Duodenal mucosa (tissue), 2 donors: ENCODE data around the gene IGFBP5.

Experiments used
- H3K27ac ChIP-seq: one replicate; pipeline ENCODE4 v1.7.0; 2013; ENCODE audit warnings: low read depth, low read length
- H3K27me3 ChIP-seq, 2 donors: one replicate each; pipeline ENCODE4 v1.7.0; 2013; ENCODE audit warnings: low read length in 2 of 2, control low read depth in 1 of 2; ENCODE audit not compliant: insufficient read depth in 2 of 2, control insufficient read depth in 1 of 2
- H3K36me3 ChIP-seq, 2 donors: one replicate each; pipeline ENCODE4 v1.7.0; 2013; ENCODE audit warnings: low read length in 2 of 2, control low read depth in 1 of 2; ENCODE audit not compliant: insufficient read depth in 2 of 2, control insufficient read depth in 1 of 2
- H3K4me1 ChIP-seq, 2 donors: one replicate each; pipeline ENCODE4 v1.7.0; 2013; ENCODE audit warnings: low read length in 2 of 2, control low read depth in 1 of 2; ENCODE audit not compliant: insufficient read depth in 2 of 2, control insufficient read depth in 1 of 2
- H3K4me3 ChIP-seq, 2 donors: one replicate each; pipeline ENCODE4 v1.7.0; 2013; ENCODE audit warnings: low read length in 2 of 2, low read depth in 1 of 2
- H3K9ac ChIP-seq, 2 donors: one replicate each; pipeline ENCODE4 v1.7.0; 2013; ENCODE audit warnings: low read length in 2 of 2, low read depth in 1 of 2
- H3K9me3 ChIP-seq, 2 donors: one replicate each; pipeline ENCODE4 v1.7.0; 2013; ENCODE audit warnings: low read length in 2 of 2, control low read depth in 1 of 2; ENCODE audit not compliant: control insufficient read depth in 1 of 2

The IGFBP5 gene

DNA sequence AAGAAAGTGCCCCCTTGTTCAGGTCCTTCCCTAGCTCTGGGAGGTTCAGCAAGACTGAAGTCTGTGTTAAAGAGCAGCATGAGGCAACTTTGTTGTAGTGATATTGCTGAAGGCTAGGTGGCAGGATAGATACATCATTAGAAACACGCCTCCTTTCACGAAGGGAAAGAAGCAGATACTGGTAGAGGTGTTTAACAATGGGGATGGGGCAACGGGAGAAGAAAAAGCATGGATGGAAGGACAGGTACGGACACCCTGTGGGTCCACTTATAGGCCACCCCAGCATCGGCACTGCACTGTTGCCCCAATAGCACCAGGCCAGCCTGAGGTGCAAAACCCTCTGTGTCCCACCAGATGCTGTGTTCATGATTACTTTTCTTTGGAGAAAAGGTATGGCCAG is 3.5 kb upstream of the IGFBP5 start:
- Histone ChIP-seq H3K9me3 (no peaks in the 10 kb centered on the region), H3K9ac (no peak overlapping the region), H3K4me1 (peaks cover 11 to 12% of the 10 kb centered on the region in 2 donors), H3K27ac (no peak overlapping the region), H3K27me3 (peaks cover 53 to 56% of the 10 kb centered on the region in 2 donors), H3K36me3 (no peaks in the 10 kb centered on the region), H3K4me3 (no peak overlapping the region)

DNA sequence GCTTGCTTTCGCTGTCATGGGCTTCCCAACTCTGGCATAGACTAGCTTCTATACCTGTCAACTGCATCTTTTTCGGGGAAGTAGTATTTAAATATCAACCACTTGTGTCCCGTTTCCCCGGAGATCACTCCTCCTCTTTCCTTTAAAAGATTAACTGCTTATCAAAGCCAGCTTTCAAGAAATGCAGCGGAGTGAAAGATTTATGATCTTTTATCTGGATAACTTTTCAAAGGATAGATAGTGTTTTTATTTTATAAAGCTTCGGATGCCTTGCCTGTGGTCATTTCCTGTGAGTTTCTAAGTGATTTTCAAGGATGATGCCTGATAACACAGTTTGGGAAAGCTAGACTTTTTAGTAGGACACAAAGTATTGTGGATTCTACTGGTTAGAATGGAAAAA is 2.9 kb upstream of the IGFBP5 start:
- Histone ChIP-seq H3K27ac (no peak overlapping the region), H3K4me1 (peaks cover 11 to 17% of the 10 kb centered on the region in 2 donors), H3K36me3 (no peaks in the 10 kb centered on the region), H3K4me3 (no peak overlapping the region), H3K27me3 (peaks cover 56 to 57% of the 10 kb centered on the region in 2 donors), H3K9ac (no peak overlapping the region), H3K9me3 (no peaks in the 10 kb centered on the region)

DNA sequence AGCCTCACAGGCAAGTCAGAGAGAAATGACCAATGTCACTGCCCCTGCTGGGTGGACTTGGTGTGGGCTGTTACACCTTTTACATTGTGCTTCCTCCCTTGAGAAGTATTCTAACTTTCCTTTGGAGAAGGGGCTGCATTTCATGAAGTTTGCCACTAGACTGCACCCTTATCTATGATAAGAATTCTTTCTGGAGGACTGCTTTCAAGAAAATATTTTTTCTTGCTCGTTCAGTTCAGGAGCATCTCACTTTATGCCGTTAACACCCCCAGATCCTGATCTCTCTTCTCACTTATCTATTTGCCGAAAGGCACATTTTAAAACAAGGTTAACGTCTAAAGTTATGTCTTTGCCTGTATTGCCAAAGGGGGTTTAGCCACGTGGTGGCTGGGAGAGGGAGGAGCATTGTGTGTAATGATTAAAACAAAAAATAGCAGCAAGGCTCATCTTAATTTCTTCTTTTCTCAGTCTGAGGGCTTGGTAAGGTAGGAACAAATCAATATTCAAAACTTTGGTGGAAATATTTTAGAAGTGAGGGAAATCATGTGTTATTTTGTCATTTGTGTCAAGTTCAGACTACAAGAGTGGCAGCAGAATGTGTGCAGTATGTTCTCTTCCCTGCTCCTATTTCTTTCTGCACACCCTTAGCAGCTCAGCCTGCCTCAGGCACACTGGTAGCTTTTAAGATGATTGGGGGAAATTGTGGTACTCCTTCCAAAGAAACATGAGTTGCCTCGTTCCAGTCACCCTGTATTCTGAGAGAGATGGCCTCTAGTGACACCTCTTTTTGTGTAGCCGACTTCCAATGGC is 1.6 kb upstream of the IGFBP5 start:
- Histone ChIP-seq H3K27ac (no peak overlapping the region), H3K27me3 (peaks cover 66 to 69% of the 10 kb centered on the region in 2 donors), H3K36me3 (no peaks in the 10 kb centered on the region), H3K9ac (no peak overlapping the region), H3K9me3 (no peaks in the 10 kb centered on the region), H3K4me1 (peaks cover 15 to 22% of the 10 kb centered on the region in 2 donors), H3K4me3 (no peak overlapping the region)

DNA sequence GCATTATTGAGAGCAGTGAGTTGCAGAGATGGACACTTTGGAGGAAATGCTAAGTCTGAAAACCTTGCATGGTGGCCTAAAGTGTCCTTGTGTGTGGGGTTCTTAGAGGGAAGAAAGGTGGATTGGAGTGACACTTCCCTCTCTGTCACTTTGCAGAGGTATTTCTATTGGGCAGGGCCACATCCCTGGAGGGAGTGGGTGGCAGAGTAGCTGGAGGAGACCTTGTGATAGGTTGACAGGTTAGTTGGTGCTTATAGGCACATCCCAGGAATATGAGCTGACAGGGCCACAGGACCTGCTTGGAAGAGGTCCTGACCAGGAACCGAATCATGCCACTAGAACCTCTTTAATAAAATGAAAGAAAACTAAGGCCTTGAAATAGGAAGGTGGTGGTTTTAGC is 972 bp upstream of the IGFBP5 start:
- no peaks in the 10 kb centered on the region for H3K9me3 ChIP-seq
- no peak overlapping the region for H3K9ac ChIP-seq
- H3K27me3 ChIP-seq, result peaks cover 70 to 71% of the 10 kb centered on the region in 2 donors
- H3K4me1 ChIP-seq, result peaks cover 19 to 22% of the 10 kb centered on the region in 2 donors
- H3K27ac ChIP-seq, result no peak overlapping the region
- H3K36me3 ChIP-seq, result no peaks in the 10 kb centered on the region
- no peak overlapping the region for H3K4me3 ChIP-seq

DNA sequence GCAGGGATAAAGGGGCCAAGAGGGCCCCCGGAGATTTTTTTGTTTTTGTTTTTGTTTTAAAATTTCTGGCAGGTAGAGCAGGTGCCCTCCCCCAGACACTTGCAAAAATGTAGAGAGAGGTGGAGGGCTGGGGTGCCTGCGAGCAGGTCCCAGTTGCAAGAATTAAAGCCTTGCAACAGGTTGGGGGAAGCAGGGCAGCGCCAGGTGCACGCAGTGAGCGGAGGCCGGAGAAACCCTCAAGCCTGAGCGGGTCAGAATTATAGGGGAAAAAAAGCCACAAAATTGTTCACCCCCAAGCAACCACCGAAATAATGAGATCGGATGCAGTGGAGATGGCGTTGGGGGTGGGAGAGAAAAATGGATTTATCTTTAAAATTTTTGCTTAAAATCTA is 527 bp downstream of the IGFBP5 start:
- Histone ChIP-seq H3K4me1 (peaks cover 18 to 23% of the 10 kb centered on the region in 2 donors), H3K4me3 (peak overlapping the region; percentile 48 to 53), H3K27ac (no peak overlapping the region), H3K27me3 (peaks cover 69 to 71% of the 10 kb centered on the region in 2 donors), H3K36me3 (no peaks in the 10 kb centered on the region), H3K9me3 (no peaks in the 10 kb centered on the region), H3K9ac (peak overlapping the region in 1 of 2 donors; percentile 16)

DNA sequence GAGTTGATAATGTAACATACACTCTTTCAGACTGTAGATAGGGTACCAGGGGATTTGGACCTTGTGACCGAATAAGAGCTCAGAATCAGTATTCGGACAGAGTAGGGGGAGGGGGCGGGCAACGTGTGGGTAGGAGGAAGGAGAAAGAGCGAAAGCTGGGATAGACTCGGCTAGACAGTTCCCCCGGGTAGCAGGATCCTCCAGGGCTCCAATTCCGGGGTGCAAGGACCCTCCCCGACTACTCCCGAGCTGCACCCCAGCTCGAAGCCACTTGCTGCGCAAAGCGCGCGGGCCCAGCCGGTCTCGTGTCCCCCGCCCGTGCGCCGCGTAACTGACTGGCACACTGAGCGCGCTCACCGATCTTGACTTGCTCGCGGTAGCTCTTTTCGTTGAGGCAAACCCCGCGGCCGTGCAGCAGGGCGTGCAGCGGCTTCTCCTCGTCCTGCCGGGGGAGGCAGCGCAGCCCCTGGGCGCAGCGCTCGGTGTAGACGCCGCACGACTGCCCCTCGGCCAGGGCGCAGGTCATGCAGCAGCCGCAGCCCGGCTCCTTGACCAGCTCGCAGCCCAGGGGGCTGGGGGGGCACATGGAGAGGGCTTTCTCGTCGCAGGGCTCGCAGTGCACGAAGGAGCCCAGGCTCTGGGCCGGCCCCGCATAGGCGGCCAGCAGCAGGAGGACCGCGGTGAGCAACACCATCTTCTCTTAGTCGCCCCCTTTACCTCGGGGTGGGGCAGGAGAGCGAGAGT is 1.1 kb downstream of the IGFBP5 start:
- H3K9me3 ChIP-seq, result no peaks in the 10 kb centered on the region
- peaks cover 68 to 72% of the 10 kb centered on the region in 2 donors for H3K27me3 ChIP-seq
- H3K4me1 ChIP-seq, result peaks cover 18 to 23% of the 10 kb centered on the region in 2 donors
- no peaks in the 10 kb centered on the region for H3K36me3 ChIP-seq
- H3K27ac ChIP-seq, result peak overlapping the region; percentile 39
- H3K4me3 ChIP-seq, result peak overlapping the region; percentile 48 to 53
- H3K9ac ChIP-seq, result peak overlapping the region in 1 of 2 donors; percentile 16

DNA sequence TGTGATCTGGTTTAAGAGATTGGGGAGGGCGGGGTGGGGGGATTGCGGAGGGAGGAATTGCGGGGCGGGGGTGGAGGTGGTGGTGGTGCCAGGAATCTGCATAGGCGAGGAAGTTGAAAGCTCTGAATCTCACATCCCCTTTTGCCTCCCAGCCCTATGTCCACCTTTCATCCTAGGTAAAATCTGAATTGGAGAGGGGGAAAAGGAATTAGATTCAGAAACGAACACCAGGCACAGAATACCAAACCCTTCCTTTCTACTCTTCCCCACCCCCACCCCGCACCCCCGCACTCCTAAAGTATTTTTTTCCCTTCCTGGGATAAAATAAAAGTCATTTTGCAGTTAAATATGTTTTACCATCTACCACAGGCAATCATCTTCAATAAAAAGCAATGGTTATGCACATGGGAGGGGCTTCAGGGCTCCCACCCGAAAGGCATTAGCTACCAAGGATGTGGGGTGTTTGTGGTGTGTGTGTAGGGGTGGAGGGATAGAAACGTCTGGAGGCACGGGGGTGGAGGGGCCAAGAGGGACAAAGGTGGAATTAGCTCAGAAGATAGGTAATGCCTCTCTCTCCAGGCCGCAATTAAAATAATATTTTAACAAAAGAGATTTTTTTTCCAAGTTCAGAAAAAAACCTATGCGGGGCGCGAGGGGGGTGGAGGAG is 1.8 kb downstream of the IGFBP5 start:
- Histone ChIP-seq H3K4me1 (peaks cover 18 to 19% of the 10 kb centered on the region in 2 donors), H3K9ac (peak overlapping the region in 1 of 2 donors; percentile 16), H3K27me3 (peaks cover 68% of the 10 kb centered on the region in 2 donors)

DNA sequence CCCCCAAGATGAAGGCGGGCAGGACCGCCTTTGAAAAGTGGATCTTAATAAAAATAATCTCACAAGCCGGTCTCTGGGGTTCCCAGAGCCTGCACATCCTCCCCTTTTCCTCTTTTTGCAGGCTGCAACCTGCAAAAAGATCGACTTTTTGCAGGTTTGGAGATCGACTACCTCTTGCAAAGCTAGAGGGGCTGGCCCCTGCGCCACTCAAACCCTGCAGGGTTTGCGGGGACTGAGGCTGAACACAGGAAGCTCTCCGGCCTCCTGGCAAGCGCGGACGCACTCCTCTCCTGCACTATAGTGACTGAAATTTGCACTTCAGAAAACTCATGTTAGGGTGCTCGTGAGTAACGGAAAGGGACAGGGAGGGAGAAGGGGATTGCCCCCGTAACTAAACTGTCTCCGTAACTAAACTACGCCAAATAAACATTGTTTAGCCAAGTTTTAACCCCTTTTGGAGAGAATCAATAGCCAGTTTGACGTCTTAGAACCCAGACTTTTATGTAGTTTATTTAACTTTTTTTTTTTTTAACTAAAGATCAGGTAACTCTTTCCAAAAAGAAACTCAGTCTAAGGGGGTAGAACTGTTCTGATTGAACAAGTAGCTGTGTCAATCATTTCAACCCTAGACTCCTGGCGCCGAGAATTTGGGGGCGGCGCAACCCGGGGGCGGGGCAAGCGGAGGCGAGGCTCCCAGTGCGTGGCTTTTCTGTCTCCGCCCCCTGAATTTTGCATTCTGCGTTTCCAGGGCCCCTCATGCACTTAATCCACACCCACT is 2.5 kb downstream of the IGFBP5 start:
- peaks cover 62 to 66% of the 10 kb centered on the region in 2 donors for H3K27me3 ChIP-seq
- H3K4me1 ChIP-seq, result peaks cover 18 to 19% of the 10 kb centered on the region in 2 donors
- no peaks in the 10 kb centered on the region for H3K36me3 ChIP-seq
- H3K27ac ChIP-seq, result no peak overlapping the region
- H3K9ac ChIP-seq, result peak overlapping the region in 1 of 2 donors; percentile 23
- no peaks in the 10 kb centered on the region for H3K9me3 ChIP-seq
- H3K4me3 ChIP-seq, result peak overlapping the region; percentile 48 to 53

More for the DNA sequence above, 1.8 kb downstream of the IGFBP5 start:
- Histone ChIP-seq H3K9me3 (no peaks in the 10 kb centered on the region), H3K27ac (peak overlapping the region; percentile 39), H3K36me3 (no peaks in the 10 kb centered on the region), H3K4me3 (peak overlapping the region in 1 of 2 donors; percentile 53)

DNA sequence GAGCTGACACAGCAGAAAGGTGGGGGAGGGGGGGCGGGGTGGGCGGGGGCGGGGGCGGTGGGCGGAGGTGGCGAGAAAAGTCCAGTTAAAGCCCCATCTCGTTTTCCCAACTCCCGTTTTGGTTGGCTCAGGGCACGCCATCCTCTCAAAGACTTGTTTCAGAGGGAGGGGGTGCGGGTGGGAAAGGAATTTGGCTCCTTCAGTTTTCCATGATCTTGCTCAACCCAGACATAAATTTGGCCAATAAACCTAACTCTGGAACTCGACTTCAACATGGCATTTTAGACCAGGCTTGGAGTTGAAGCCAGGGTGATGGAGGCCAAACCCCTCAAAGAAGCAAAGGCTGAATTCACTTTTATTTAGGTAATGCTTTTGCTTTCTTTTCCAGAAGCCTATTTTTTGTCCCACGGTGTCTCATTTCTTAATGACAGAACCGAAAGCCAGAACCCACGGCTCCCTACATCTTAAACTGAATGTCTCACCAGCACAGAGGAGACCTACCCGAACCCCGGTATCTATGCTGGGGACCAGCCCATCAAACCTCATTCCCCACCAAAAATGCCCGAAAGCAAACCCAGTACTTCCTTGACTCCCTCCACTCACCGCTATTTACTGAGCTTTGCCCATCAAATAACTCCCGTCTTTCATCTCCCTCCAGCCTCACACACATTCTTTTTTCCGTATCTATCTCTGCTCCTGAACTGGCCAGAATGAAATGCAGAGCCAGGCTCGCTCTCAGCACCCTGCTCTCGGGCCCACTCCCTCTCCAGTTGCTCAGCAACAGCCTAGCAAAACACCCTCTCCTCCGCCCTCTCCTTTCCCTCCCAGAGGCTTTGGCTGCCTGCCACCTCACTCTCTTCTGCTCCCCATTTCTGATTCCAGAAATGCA is 4.3 kb downstream of the IGFBP5 start:
- Histone ChIP-seq H3K9me3 (no peaks in the 10 kb centered on the region), H3K4me1 (peaks cover 18 to 19% of the 10 kb centered on the region in 2 donors), H3K27ac (no peak overlapping the region)

More for the DNA sequence above, 4.3 kb downstream of the IGFBP5 start:
- Histone ChIP-seq H3K4me3 (peak overlapping the region; percentile 36 to 54), H3K9ac (no peak overlapping the region), H3K27me3 (peaks cover 47 to 50% of the 10 kb centered on the region in 2 donors), H3K36me3 (no peaks in the 10 kb centered on the region)
